HCT116 (cell line): ENCODE results near the gene NEUROG1. TPM values are rescaled to one million over a fixed set of nuclear protein-coding genes. Genes with fewer than 3 reads are reported as not detected.
"Not testable (repeated sequence)": the region's sequence is repeated elsewhere in the genome, so short reads cannot be mapped to it uniquely, and the experiment has no call there.

Experiments used
- ATAC-seq: fragments of 200-7000 bp; cut with Tn5 transposase; 2 replicates; pipeline ENCODE4 v1.9.1; 2020; ENCODE audit warnings: mild to moderate bottlenecking, moderate library complexity
- BruUV-seq: library from RNA; stranded (reverse); fragments of 400-500 nt; replicated peaks from 2 replicates; lab custom pipeline; 2021; lab: Mats Ljungman, UMichigan
- CTCF ChIA-PET: fragments of 300-600 bp; sonication (Branson Sonifier 250); formaldehyde crosslinking; loops from one replicate; lab custom pipeline; 2021; ENCODE audit warnings: antibody characterized with exemption; lab: Charles Lee
- POLR2A ChIA-PET: fragments of 300-600, 350-600 bp; sonication (Branson Sonifier 250); formaldehyde crosslinking; loops from one replicate; lab custom pipeline; 2021; ENCODE audit warnings: antibody characterized with exemption; lab: Charles Lee
- RAD21 ChIA-PET, 2 experiments: fragments of 300-600 bp; sonication (Branson Sonifier 250); formaldehyde crosslinking; loops; one replicate each; lab custom pipeline; 2023; ENCODE audit warnings: low total read pairs in 2 of 2; ENCODE audit not compliant: uncharacterized antibody in 2 of 2, unreplicated experiment in 2 of 2, low non-redundant PET in 1 of 2; lab: Charles Lee
- DNase-seq: peaks from one replicate; pipeline ENCODE4 v3.0.0-alpha.2; 2010; ENCODE audit warnings: low read depth, low spot score
- H2AFZ ChIP-seq: fragments of 200-600 bp; shearing (Covaris generic), sonication (generic); 2 replicates; pipeline ENCODE4 v1.6.1; 2017; ENCODE audit warnings: low read depth, mixed run types, mixed read lengths, antibody characterized with exemption, low read length; ENCODE audit not compliant: poor library complexity, severe bottlenecking
- H3K27ac ChIP-seq: 2 replicates; pipeline ENCODE4 v1.5.1; 2012; ENCODE audit warnings: low read depth, low read length
- H3K27me3 ChIP-seq: fragments of 200-600 bp; sonication (generic); 2 replicates; pipeline ENCODE4 v1.6.1; 2016; ENCODE audit warnings: mixed run types, low read length, mixed read lengths; ENCODE audit not compliant: insufficient read depth
- H3K36me3 ChIP-seq, 2 experiments: fragments of 200-500 bp in 1 of 2; fragments of 200-600 bp in 1 of 2; sonication (Bioruptor generic) in 1 of 2; sonication (generic) in 1 of 2; 2 replicates each; pipeline versions ENCODE4 v1.5.1 to v1.6.1; 2014 to 2016; ENCODE audit warnings: low read length in 2 of 2, inconsistent platforms in 1 of 2, mixed read lengths in 1 of 2, mixed run types in 1 of 2; ENCODE audit not compliant: insufficient read depth in 2 of 2, control insufficient read depth in 1 of 2
- H3K4me1 ChIP-seq, 2 experiments: fragments of 200-600 bp in 1 of 2; sonication (generic) in 1 of 2; 2 replicates each; pipeline versions ENCODE4 v1.5.1 to v1.6.1; 2012 to 2017; ENCODE audit warnings: low read length in 2 of 2, inconsistent platforms in 1 of 2, mild to moderate bottlenecking in 1 of 2, mixed read lengths in 1 of 2, mixed run types in 1 of 2, moderate library complexity in 1 of 2; ENCODE audit not compliant: insufficient read depth in 2 of 2, control insufficient read depth in 1 of 2
- H3K4me2 ChIP-seq: fragments of 200-600 bp; sonication (generic); 2 replicates; pipeline ENCODE4 v1.6.1; 2017; ENCODE audit warnings: mixed run types, low read length, mixed read lengths
- H3K4me3 ChIP-seq, 2 experiments: fragments of 200-600 bp in 1 of 2; sonication (generic) in 1 of 2; replicated peaks in 1 of 2; 2 replicates each; pipeline ENCODE4 v1.5.1; 2011 to 2016; ENCODE audit warnings: low read length in 2 of 2, control low read depth in 1 of 2, low read depth in 1 of 2, mild to moderate bottlenecking in 1 of 2, mixed read lengths in 1 of 2, mixed run types in 1 of 2
- H3K79me2 ChIP-seq: fragments of 200-600 bp; sonication (generic); 2 replicates; pipeline ENCODE4 v1.6.1; 2017; ENCODE audit warnings: mild to moderate bottlenecking, mixed run types, low read length, moderate library complexity, mixed read lengths; ENCODE audit not compliant: insufficient read depth
- H3K9ac ChIP-seq: fragments of 200-600 bp; sonication (generic); 2 replicates; pipeline ENCODE4 v1.6.1; 2016; ENCODE audit warnings: low read length, mixed read lengths
- H3K9me2 ChIP-seq: fragments of 200-600 bp; sonication (generic), shearing (Covaris generic); 2 replicates; pipeline ENCODE4 v1.6.1; 2017; ENCODE audit warnings: mixed run types, mild to moderate bottlenecking, moderate library complexity; ENCODE audit not compliant: insufficient read depth
- H3K9me3 ChIP-seq, 2 experiments: fragments of 200-500 bp in 1 of 2; fragments of 200-600 bp in 1 of 2; sonication (Bioruptor generic) in 1 of 2; sonication (generic) in 1 of 2; 2 replicates each; pipeline ENCODE4 v1.6.1; 2014 to 2017; ENCODE audit warnings: low read length in 2 of 2, mixed read lengths in 2 of 2, inconsistent platforms in 1 of 2, low read depth in 1 of 2, mild to moderate bottlenecking in 1 of 2, mixed run types in 1 of 2, moderate library complexity in 1 of 2; ENCODE audit not compliant: control insufficient read depth in 1 of 2, insufficient read depth in 1 of 2
- H4K20me1 ChIP-seq: fragments of 200-600 bp; sonication (generic), shearing (Covaris generic); 2 replicates; pipeline ENCODE4 v1.6.1; 2017; ENCODE audit warnings: mixed run types, mild to moderate bottlenecking, moderate library complexity; ENCODE audit not compliant: insufficient read depth
- CBX3 ChIP-seq: IDR thresholded peaks from 2 replicates; pipeline ENCODE4 v1.6.1; 2012; ENCODE audit warnings: low read depth
- CEBPB ChIP-seq: IDR thresholded peaks from 2 replicates; pipeline ENCODE4 v1.6.1; 2012; ENCODE audit warnings: low read depth
- ELF1 ChIP-seq: IDR thresholded peaks from 2 replicates; pipeline ENCODE4 v1.6.1; 2012; ENCODE audit warnings: low read depth, borderline replicate concordance
- FOSL1 ChIP-seq: IDR thresholded peaks from 2 replicates; pipeline ENCODE4 v1.6.1; 2012; ENCODE audit warnings: low read depth
- REST ChIP-seq: IDR thresholded peaks from 2 replicates; pipeline ENCODE4 v1.6.1; 2012; ENCODE audit warnings: low read depth
- SIN3A ChIP-seq: IDR thresholded peaks from 2 replicates; pipeline ENCODE4 v1.6.1; 2012; ENCODE audit warnings: low read depth
- YY1 ChIP-seq: IDR thresholded peaks from 2 replicates; pipeline ENCODE4 v1.6.1; 2011; ENCODE audit warnings: low read length, low read depth, moderate library complexity, mild to moderate bottlenecking; ENCODE audit not compliant: insufficient replicate concordance; ENCODE audit errors: extremely low read depth
- intact Hi-C: fragments of 100-400 bp; cut with micrococcal nuclease; formaldehyde crosslinking; loops from 2 replicates; pipeline ENCODE4 v1.10.0; 2022
- total RNA-seq: library from RNA; stranded (reverse); gene quantifications from one replicate; pipeline ENCODE4 v1.2.1, GENCODE V29; 2021; ENCODE audit not compliant: unreplicated experiment
- TF ChIP-seq, protein P1 (sequence below), 3 experiments: fragments of 200-600 bp in 1 of 3; sonication (generic) in 1 of 3; IDR thresholded peaks in 2 of 3; conservative IDR thresholded peaks in 1 of 3; 2 replicates each; pipeline ENCODE4 v1.5.1; 2012 to 2017; ENCODE audit warnings: low read depth in 2 of 3, low read length in 2 of 3, antibody characterized with exemption in 1 of 3, borderline replicate concordance in 1 of 3, control low read depth in 1 of 3, mild to moderate bottlenecking in 1 of 3, mixed read lengths in 1 of 3, mixed run types in 1 of 3, moderate library complexity in 1 of 3; ENCODE audit not compliant: insufficient read depth in 1 of 3
- TF ChIP-seq, protein P2 (sequence below): IDR thresholded peaks from 2 replicates; pipeline ENCODE4 v1.6.1; 2012

The NEUROG1 gene
- total RNA-seq, 1 experiment from 2014 or later: not detected

- TF ChIP-seq, protein P1, sequence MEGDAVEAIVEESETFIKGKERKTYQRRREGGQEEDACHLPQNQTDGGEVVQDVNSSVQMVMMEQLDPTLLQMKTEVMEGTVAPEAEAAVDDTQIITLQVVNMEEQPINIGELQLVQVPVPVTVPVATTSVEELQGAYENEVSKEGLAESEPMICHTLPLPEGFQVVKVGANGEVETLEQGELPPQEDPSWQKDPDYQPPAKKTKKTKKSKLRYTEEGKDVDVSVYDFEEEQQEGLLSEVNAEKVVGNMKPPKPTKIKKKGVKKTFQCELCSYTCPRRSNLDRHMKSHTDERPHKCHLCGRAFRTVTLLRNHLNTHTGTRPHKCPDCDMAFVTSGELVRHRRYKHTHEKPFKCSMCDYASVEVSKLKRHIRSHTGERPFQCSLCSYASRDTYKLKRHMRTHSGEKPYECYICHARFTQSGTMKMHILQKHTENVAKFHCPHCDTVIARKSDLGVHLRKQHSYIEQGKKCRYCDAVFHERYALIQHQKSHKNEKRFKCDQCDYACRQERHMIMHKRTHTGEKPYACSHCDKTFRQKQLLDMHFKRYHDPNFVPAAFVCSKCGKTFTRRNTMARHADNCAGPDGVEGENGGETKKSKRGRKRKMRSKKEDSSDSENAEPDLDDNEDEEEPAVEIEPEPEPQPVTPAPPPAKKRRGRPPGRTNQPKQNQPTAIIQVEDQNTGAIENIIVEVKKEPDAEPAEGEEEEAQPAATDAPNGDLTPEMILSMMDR (IDR thresholded peaks at IDR 0.05 in 2 of 3, conservative IDR thresholded peaks at IDR 0.05 in 1 of 3; ENCODE audit: borderline replicate concordance in 1 of 3, insufficient read depth in 1 of 3, low read depth in 2 of 3, low read length in 2 of 3): no peak
Observed at GRCh38 chr5:135497971-135498636, 37.7 kb downstream of the NEUROG1 start (continued).

DNA sequence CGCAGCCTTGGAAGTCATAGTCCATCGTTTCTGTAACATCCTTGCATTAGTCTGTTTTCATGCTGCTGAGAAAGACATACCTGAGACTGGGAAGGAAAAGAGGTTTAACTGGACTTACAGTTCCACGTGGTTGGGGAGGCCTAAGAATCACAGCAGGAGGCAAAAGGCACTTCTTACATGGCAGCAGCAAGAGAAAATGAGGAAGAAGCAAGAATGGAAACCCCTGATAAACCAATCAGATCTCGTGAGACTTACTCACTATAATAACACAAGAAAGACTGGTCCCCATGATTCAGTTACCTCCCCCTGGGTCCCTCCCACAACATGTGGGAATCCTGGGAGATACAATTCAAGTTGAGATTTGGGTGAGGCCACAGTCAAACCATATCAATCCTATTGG is 40.2 kb downstream of the NEUROG1 start:
- H3K4me3 ChIP-seq, H3K9me3 ChIP-seq, H2AFZ ChIP-seq, H3K4me2 ChIP-seq, DNase-seq, BruUV-seq, CTCF ChIA-PET, H3K9me2 ChIP-seq, intact Hi-C loops, H4K20me1 ChIP-seq, H3K27me3 ChIP-seq, H3K79me2 ChIP-seq, RAD21 ChIA-PET, H3K27ac ChIP-seq, ATAC-seq, H3K36me3 ChIP-seq, POLR2A ChIA-PET, H3K9ac ChIP-seq: not testable (repeated sequence)
- H3K4me1 ChIP-seq: peaks cover 0 to 33% of the 10 kb centered on the region in 2 experiments; a peak in 2 of 4 replicates

GRCh38 chr5:135494196-135494595 is 41.6 kb downstream of the NEUROG1 start:
- Histone ChIP-seq H3K27me3 (no peaks in the 10 kb centered on the region), H3K79me2 (no peaks in the 10 kb centered on the region), H3K4me2 (no peak overlapping the region), H3K36me3 (no peaks in the 10 kb centered on the region), H3K27ac (no peak overlapping the region), H3K9me3 (no peaks in the 10 kb centered on the region), H3K4me1 (peaks cover under 1 to 35% of the 10 kb centered on the region in 2 experiments), H3K4me3 (no peak overlapping the region), H3K9ac (no peak overlapping the region), H4K20me1 (no peaks in the 10 kb centered on the region), H3K9me2 (no peaks in the 10 kb centered on the region), H2AFZ (no peak overlapping the region)
- BruUV-seq: no TSS peak
- ATAC-seq (no peak), DNase-seq (no peak)
- TF ChIP-seq YY1: no peak
- TF ChIP-seq CEBPB: no peak
- no peak for TF ChIP-seq REST
- no peak for TF ChIP-seq SIN3A
- TF ChIP-seq ELF1: no peak
- no peak for TF ChIP-seq FOSL1
- no peak for TF ChIP-seq CBX3
- TF ChIP-seq, protein P2, sequence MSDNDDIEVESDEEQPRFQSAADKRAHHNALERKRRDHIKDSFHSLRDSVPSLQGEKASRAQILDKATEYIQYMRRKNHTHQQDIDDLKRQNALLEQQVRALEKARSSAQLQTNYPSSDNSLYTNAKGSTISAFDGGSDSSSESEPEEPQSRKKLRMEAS: no peak
- ChIA-PET RAD21 (no interaction called here), POLR2A (no interaction called here), CTCF (no interaction called here)
- intact Hi-C loops: no loop called here
